Heart left ventricle (tissue), 16 donors: Measurements from ENCODE around the gene SREBF1. TPM values are rescaled to one million over a fixed set of nuclear protein-coding genes. Genes with fewer than 3 reads are reported as not detected.

Source experiments
- ATAC-seq, 4 donors: fragments of 200-7000 bp; cut with Tn5 transposase; one replicate each; pipeline ENCODE4 v1.9.1; 2020 to 2022; ENCODE audit warnings: moderate library complexity in 4 of 4, mild to moderate bottlenecking in 3 of 4, moderate number of reproducible peaks in 1 of 4
- DNase-seq, 5 donors: peaks; one replicate each; pipeline ENCODE4 v3.0.0-alpha.2; 2020
- H3K27ac ChIP-seq, 12 donors: fragments of 200-600 bp; sonication (generic) in 4 of 12; one replicate each; pipeline versions ENCODE4 v1.5.0 to v1.8.0; 2016 to 2022; ENCODE audit warnings: mild to moderate bottlenecking in 2 of 12
- H3K27me3 ChIP-seq, 9 donors: fragments of 200-600 bp; sonication (generic) in 2 of 9; one replicate each; pipeline versions ENCODE4 v1.5.1 to v1.8.0; 2016 to 2022; ENCODE audit warnings: mild to moderate bottlenecking in 3 of 9
- H3K36me3 ChIP-seq, 9 donors: fragments of 200-600 bp; sonication (generic) in 2 of 9; one replicate each; pipeline versions ENCODE4 v1.5.0 to v1.8.0; 2018 to 2022; ENCODE audit warnings: mild to moderate bottlenecking in 2 of 9
- H3K4me1 ChIP-seq, 12 donors: fragments of 200-600 bp; sonication (generic) in 4 of 12; one replicate each; pipeline versions ENCODE4 v1.5.0 to v1.8.0; 2016 to 2022; ENCODE audit warnings: mild to moderate bottlenecking in 3 of 12
- H3K4me3 ChIP-seq, 12 donors: fragments of 200-600 bp; sonication (generic) in 4 of 12; one replicate each; pipeline versions ENCODE4 v1.5.0 to v1.8.0; 2017 to 2022; ENCODE audit warnings: mild to moderate bottlenecking in 9 of 12, moderate library complexity in 4 of 12
- H3K9me3 ChIP-seq, 12 donors: fragments of 200-600 bp; sonication (generic) in 4 of 12; one replicate each; pipeline versions ENCODE4 v1.5.0 to v1.8.0; 2016 to 2022; ENCODE audit warnings: mild to moderate bottlenecking in 1 of 12
- CTCF ChIP-seq, 12 donors: fragments of 200-600 bp; sonication (generic) in 4 of 12; IDR thresholded peaks; one replicate each; pipeline versions ENCODE4 v1.5.0 to v1.8.0; 2018 to 2022; ENCODE audit warnings: antibody characterized with exemption in 12 of 12, mild to moderate bottlenecking in 5 of 12
- POLR2A ChIP-seq, 2 donors: fragments of 450-650 bp; IDR thresholded peaks; one replicate each; pipeline ENCODE4 v1.6.1; 2017; ENCODE audit warnings: antibody characterized with exemption in 2 of 2, mild to moderate bottlenecking in 2 of 2, moderate library complexity in 2 of 2
- WGBS, 4 donors: extraction: QIAGEN DNeasy Blood & Tissue Kit in 2 of 4; methylation state at CpG; one replicate each; pipeline versions ENCODE4 v1.1.5 to v1.1.7; 2013 to 2018; 5-methylcytosine and 5-hydroxymethylcytosine counted together
- intact Hi-C, 10 donors: fragments of 100-400 bp; cut with DNase I; formaldehyde crosslinking; loops; one replicate each; pipeline versions ENCODE4 v1.11.1 to v1.14.2; 2022
- polyA plus RNA-seq, 2 donors: library from polyadenylated mRNA; stranded (reverse); fragments of 200-250 nt; gene quantifications; one replicate each; pipeline ENCODE4 v1.2.3, GENCODE V29; 2013
- total RNA-seq, 9 donors: library from RNA; depleted of rRNA in 2 of 9; stranded (reverse); fragments of >200 nt in 2 of 9; fragmentation: NEBNext Ultra II Directional in 3 of 9; extraction: Animal tissue kit (Norgen Biotek cat#: 25700) in 3 of 9; gene quantifications; one replicate each; pipeline versions ENCODE4 v1.1.0 to v1.2.4, GENCODE V29; 2016 to 2023
- donor health status: ischemic (EF 13 %, LVEDD 7.1; RV severe dilation, severe dysfunction).
- donor health status: healthy with polysubstance abuse.
- donor health status: DM: no; HTN: yes; CAD: no.
- donor health status: DM: no; HTN: no; CAD: no.
- donor health status: ischemic (EF 25% LVEDD 6.9; RV normal size, moderate dysfunction).
- donor health status: ischemic (EF 25% LVEDD 5.7; RV mildly dilated, moderate dysfunction).
- donor health status: healthy.
- donor health status: DM: yes; HTN: yes; CAD: no.
- donor health status: ischemic (EF 35%, LVEDD 5.7; RV mildly dilated, moderate dysfunction).
- donor health status: nonischemic (EF 11% LVEDD 7.7; RV severe dilation, severe dysfunction).
- donor health status: DM: yes; HTN: yes; CAD: no.
- donor health status: PGD.
- donor health status: ischemic (EF 29% LVEDD 5.4; RV normal size, mild dysfunction).
- donor health status: nonischemic (EF 23%, LVEDD 6.1; RV moderate dilation, normal function).

Gene SREBF1
- total and polyA plus RNA-seq, 11 donors = 12.8 to 55.2 (median 21.4) TPM

GRCh38 chr17:17813725-17814095 is 23.1 kb downstream of the SREBF1 start:
- no peak overlapping the region for H3K4me3 ChIP-seq
- WGBS, 4 donors = 74 to 84% (median 82%) methylated on average over 1 to 16 of the region's 16 CpGs
- ATAC-seq = no peak
- peaks cover 0 to 76% (median 24%) of the 10 kb centered on the region in 9 donors for H3K36me3 ChIP-seq
- peak overlapping the region in 6 of 12 donors; percentile 37 to 88 (median 80) for H3K27ac ChIP-seq
- no peak for DNase-seq
- H3K9me3 ChIP-seq = no peaks in the 10 kb centered on the region
- intact Hi-C loops = loop anchor here (2.0 to 10.0 kb wide), 10 partner anchors 47 to 224 kb away; partner anchors contain the start of genes ATPAF2 (in 3 of the 10), GID4 (in 3 of the 10) and RAI1 (in 1 of the 10)
- H3K27me3 ChIP-seq = no peaks in the 10 kb centered on the region
- H3K4me1 ChIP-seq = peaks cover 9 to 82% (median 34%) of the 10 kb centered on the region in 12 donors
- TF ChIP-seq POLR2A (IDR thresholded peaks at IDR 0.05) = no peak
- TF ChIP-seq CTCF (IDR thresholded peaks at IDR 0.05) = no peak

- intact Hi-C loops = loop anchor here in 9 of 10 donors (2.0 to 10.0 kb wide), 10 partner anchors 48 to 224 kb away; partner anchors contain the start of genes ATPAF2 (in 3 of the 9), GID4 (in 3 of the 9) and RAI1 (in 1 of the 9)
- DNase-seq (no peak), ATAC-seq (no peak)
- H3K27ac ChIP-seq = peak overlapping the region in 4 of 12 donors; percentile 79 to 88 (median 80)
- peaks cover 9 to 82% (median 30%) of the 10 kb centered on the region in 12 donors for H3K4me1 ChIP-seq
- TF ChIP-seq CTCF (IDR thresholded peaks at IDR 0.05) = no peak
- no peak for TF ChIP-seq POLR2A (IDR thresholded peaks at IDR 0.05)
- peaks cover 0 to 70% (median 19%) of the 10 kb centered on the region in 9 donors for H3K36me3 ChIP-seq
- no peaks in the 10 kb centered on the region for H3K9me3 ChIP-seq
- H3K4me3 ChIP-seq = no peak overlapping the region
- H3K27me3 ChIP-seq = no peaks in the 10 kb centered on the region
- 92 to 98% (median 95%) methylated on average over 8 to 25 of the region's 25 CpGs for WGBS, 4 donors
These were observed 23.6 kb downstream of the SREBF1 start for GRCh38 chr17:17813055-17813724.

- no peaks in the 10 kb centered on the region for H3K27me3 ChIP-seq
- peak overlapping the region in 6 of 12 donors; percentile 3 to 71 (median 21) for H3K27ac ChIP-seq
- intact Hi-C loops = loop anchor here (1.0 to 10.0 kb wide), 11 partner anchors 48 to 225 kb away; partner anchors contain the start of genes ATPAF2 (in 3 of the 10), GID4 (in 3 of the 10) and RAI1 (in 1 of the 10)
- WGBS, 4 donors = 30 to 60% (median 51%) methylated on average over 21 to 59 of the region's 59 CpGs
- H3K4me3 ChIP-seq = no peak overlapping the region
- peaks cover 9 to 82% (median 30%) of the 10 kb centered on the region in 12 donors for H3K4me1 ChIP-seq
- peak; percentile 21 to 46 (median 40) for ATAC-seq
- peak; percentile 74 to 89 (median 77) for DNase-seq
- H3K9me3 ChIP-seq = no peaks in the 10 kb centered on the region
- H3K36me3 ChIP-seq = peaks cover 0 to 65% (median 14%) of the 10 kb centered on the region in 9 donors
- TF ChIP-seq CTCF (IDR thresholded peaks at IDR 0.05) (peak in 11 of 12 donors; percentile 99 to 100 (median 100)), POLR2A (IDR thresholded peaks at IDR 0.05) (no peak)
These were observed 24.4 kb downstream of the SREBF1 start for GRCh38 chr17:17812211-17813054.
